A549 treated with dexamethasone at 1 μM for 4 hours (cell line): ENCODE results near the gene DRAM2. TPM values are rescaled to one million over a fixed set of nuclear protein-coding genes. Genes with fewer than 3 reads are reported as not detected.

Source experiments
- total RNA-seq: library from RNA; stranded (reverse); fragments of 200-300 nt; extraction: Qiagen RNA extraction; gene quantifications from 5 replicates; pipeline ENCODE4 v1.2.3, GENCODE V29; 2022

Gene DRAM2
- 16.8 to 21.1 TPM (median 19.4 TPM) in 5 replicates for total RNA-seq

DNA sequence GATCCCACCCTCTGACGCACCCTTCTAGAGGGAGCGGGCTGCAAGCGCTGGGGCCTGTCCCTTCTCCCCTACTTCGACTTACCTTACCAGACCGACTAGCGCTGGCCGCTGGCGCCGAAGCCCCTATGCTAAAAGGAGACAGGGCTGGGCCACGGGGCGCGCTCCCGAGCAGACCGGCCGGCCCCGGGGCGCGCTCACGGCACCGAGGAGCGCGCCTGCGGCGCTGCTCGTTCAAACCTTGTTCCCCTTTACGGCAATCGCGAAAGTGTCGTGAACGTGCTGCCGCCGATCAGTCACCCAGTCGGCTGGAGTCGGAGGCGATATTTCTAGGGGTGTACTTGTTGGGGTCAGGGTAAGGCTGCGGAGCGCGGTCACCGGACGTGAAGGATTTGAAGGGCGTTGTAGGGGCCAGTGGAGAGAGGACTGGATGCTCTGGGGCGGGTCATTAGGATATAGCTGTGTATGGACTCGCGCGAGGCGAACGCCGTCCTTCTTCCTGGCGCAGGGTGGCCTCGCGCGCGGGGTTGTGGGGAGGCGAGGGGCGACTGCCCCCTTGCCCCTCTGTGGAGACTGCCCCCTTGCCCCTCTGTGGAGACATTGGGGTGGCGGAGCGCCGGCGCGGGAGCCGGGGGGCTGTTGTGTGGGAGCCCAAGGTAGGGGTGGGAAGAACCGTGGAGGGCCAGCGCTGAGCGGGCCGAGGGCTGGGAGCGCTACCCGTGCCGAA, at the start of gene DRAM2, which contains the start of gene CEPT1:
Gene DRAM2 (minus strand): TSS at position 138 of the 724 bp plus-strand sequence. CDS start 8,539 bp downstream, outside the sequence.
Gene CEPT1 (plus strand): TSS at position 268 of the 724 bp plus-strand sequence. CDS start 7,492 bp downstream, outside the sequence.

Other genes starting within 250 kb of the DRAM2 start
- gene LRIF1, start 176.2 kb downstream of the DRAM2 start, total RNA-seq: 16.9 to 19.2 TPM (median 18.3 TPM) in 5 replicates
- 11.4 to 15.3 TPM (median 14.1 TPM) in 5 replicates for gene CEPT1, start 130 bp upstream of the DRAM2 start, total RNA-seq
- 1.0 to 1.3 TPM (median 1.1 TPM) in 5 replicates for gene DENND2D, start 60.6 kb upstream of the DRAM2 start, total RNA-seq
- gene CHI3L2, start 87.6 kb upstream of the DRAM2 start, total RNA-seq: 0.20 to 0.41 TPM (median 0.35 TPM) in 5 replicates
- not detected in 5 replicates for gene CHIA, start 150.8 kb upstream of the DRAM2 start, total RNA-seq